ENCODE results near the gene MPPED1. TPM values are rescaled to one million over a fixed set of nuclear protein-coding genes. Genes with fewer than 3 reads are reported as not detected.

The MPPED1 gene
- total RNA-seq, 1 donor from 2014 or later: not detected

- no peak overlapping the region for H2AFZ ChIP-seq (ENCODE audit: low read depth, low read length)
- no peaks in the 10 kb centered on the region for H3K4me1 Mint-ChIP-seq (ENCODE audit: low read depth, unreplicated experiment)
- no peak for DNase-seq (ENCODE audit: low read depth)
- no peaks in the 10 kb centered on the region for H3K36me3 Mint-ChIP-seq (ENCODE audit: low read depth, unreplicated experiment)
- no peak overlapping the region for H3K4me2 ChIP-seq (ENCODE audit: low read length)
- H3K9me3 ChIP-seq (ENCODE audit: insufficient read depth, low read depth, low read length): peaks cover 6% of the 10 kb centered on the region
- no peaks in the 10 kb centered on the region for H4K20me1 ChIP-seq (ENCODE audit: insufficient read depth, low read length)
- no peak overlapping the region for H3K4me3 Mint-ChIP-seq (ENCODE audit: unreplicated experiment)
- no peaks in the 10 kb centered on the region for H3K79me2 ChIP-seq (ENCODE audit: insufficient read depth, low read length)
- H3K4me3 ChIP-seq (ENCODE audit: insufficient read depth, low read depth, low read length): no peak overlapping the region
- no peak overlapping the region for H3K27ac ChIP-seq (ENCODE audit: low read depth, low read length)
- H3K9me3 Mint-ChIP-seq (ENCODE audit: unreplicated experiment): no peaks in the 10 kb centered on the region
- no peaks in the 10 kb centered on the region for H3K36me3 ChIP-seq (ENCODE audit: insufficient read depth, low read length)
- H3K27me3 ChIP-seq (ENCODE audit: insufficient read depth, low read length): no peaks in the 10 kb centered on the region
- no peaks in the 10 kb centered on the region for H3K4me1 ChIP-seq (ENCODE audit: insufficient read depth, low read length)
- no peak overlapping the region for H3K27ac Mint-ChIP-seq (ENCODE audit: unreplicated experiment)
- H3K9ac ChIP-seq (ENCODE audit: low read length): no peak overlapping the region
- no peak for FAIRE-seq
- H3K27me3 Mint-ChIP-seq (ENCODE audit: low read depth, unreplicated experiment): peaks cover 26% of the 10 kb centered on the region
- no peak for TF ChIP-seq CTCF (IDR thresholded peaks at IDR 0.05; ENCODE audit: insufficient read depth, low read depth, low read length)
Observed at GRCh38 chr22:43505423-43505822, 93.6 kb downstream of the MPPED1 start.

GRCh38 chr22:43505896-43506295, 94.1 kb downstream of the MPPED1 start:
- FAIRE-seq: no peak
- no peaks in the 10 kb centered on the region for H3K36me3 Mint-ChIP-seq (ENCODE audit: low read depth, unreplicated experiment)
- H3K9ac ChIP-seq (ENCODE audit: low read length): no peak overlapping the region
- peaks cover 25% of the 10 kb centered on the region for H3K27me3 Mint-ChIP-seq (ENCODE audit: low read depth, unreplicated experiment)
- DNase-seq (ENCODE audit: low read depth): no peak
- no peak overlapping the region for H2AFZ ChIP-seq (ENCODE audit: low read depth, low read length)
- H3K27ac Mint-ChIP-seq (ENCODE audit: unreplicated experiment): no peak overlapping the region
- peaks cover 6% of the 10 kb centered on the region for H3K9me3 ChIP-seq (ENCODE audit: insufficient read depth, low read depth, low read length)
- no peaks in the 10 kb centered on the region for H4K20me1 ChIP-seq (ENCODE audit: insufficient read depth, low read length)
- no peaks in the 10 kb centered on the region for H3K36me3 ChIP-seq (ENCODE audit: insufficient read depth, low read length)
- TF ChIP-seq CTCF (IDR thresholded peaks at IDR 0.05; ENCODE audit: insufficient read depth, low read depth, low read length) (no peak), EZH2 (IDR thresholded peaks at IDR 0.05; ENCODE audit: insufficient read depth, low read length) (no peak)
- H3K4me2 ChIP-seq (ENCODE audit: low read length): no peak overlapping the region
- H3K4me3 Mint-ChIP-seq (ENCODE audit: unreplicated experiment): no peak overlapping the region
- H3K4me1 Mint-ChIP-seq (ENCODE audit: low read depth, unreplicated experiment): no peaks in the 10 kb centered on the region
- H3K9me3 Mint-ChIP-seq (ENCODE audit: unreplicated experiment): no peaks in the 10 kb centered on the region
- no peak overlapping the region for H3K27ac ChIP-seq (ENCODE audit: low read depth, low read length)
- no peaks in the 10 kb centered on the region for H3K79me2 ChIP-seq (ENCODE audit: insufficient read depth, low read length)
- no peaks in the 10 kb centered on the region for H3K27me3 ChIP-seq (ENCODE audit: insufficient read depth, low read length)
- H3K4me3 ChIP-seq (ENCODE audit: insufficient read depth, low read depth, low read length): no peak overlapping the region
- H3K4me1 ChIP-seq (ENCODE audit: insufficient read depth, low read length): no peaks in the 10 kb centered on the region

GRCh38 chr22:43506487-43506886, 94.7 kb downstream of the MPPED1 start:
- H4K20me1 ChIP-seq (ENCODE audit: insufficient read depth, low read length): no peaks in the 10 kb centered on the region
- H3K9me3 ChIP-seq (ENCODE audit: insufficient read depth, low read depth, low read length): peaks cover 6% of the 10 kb centered on the region
- no peaks in the 10 kb centered on the region for H3K27me3 ChIP-seq (ENCODE audit: insufficient read depth, low read length)
- H3K4me1 ChIP-seq (ENCODE audit: insufficient read depth, low read length): no peaks in the 10 kb centered on the region
- Mint-ChIP-seq H3K9me3 (ENCODE audit: unreplicated experiment) (no peaks in the 10 kb centered on the region), H3K27me3 (ENCODE audit: low read depth, unreplicated experiment) (peaks cover 25% of the 10 kb centered on the region), H3K27ac (ENCODE audit: unreplicated experiment) (no peak overlapping the region), H3K36me3 (ENCODE audit: low read depth, unreplicated experiment) (no peaks in the 10 kb centered on the region), H3K4me3 (ENCODE audit: unreplicated experiment) (no peak overlapping the region), H3K4me1 (ENCODE audit: low read depth, unreplicated experiment) (no peaks in the 10 kb centered on the region)
- no peaks in the 10 kb centered on the region for H3K36me3 ChIP-seq (ENCODE audit: insufficient read depth, low read length)
- no peaks in the 10 kb centered on the region for H3K79me2 ChIP-seq (ENCODE audit: insufficient read depth, low read length)
- FAIRE-seq (no peak), DNase-seq (ENCODE audit: low read depth) (no peak)
- H2AFZ ChIP-seq (ENCODE audit: low read depth, low read length): no peak overlapping the region
- TF ChIP-seq CTCF (IDR thresholded peaks at IDR 0.05; ENCODE audit: insufficient read depth, low read depth, low read length): no peak
- no peak for TF ChIP-seq EZH2 (IDR thresholded peaks at IDR 0.05; ENCODE audit: insufficient read depth, low read length)
- no peak overlapping the region for H3K4me2 ChIP-seq (ENCODE audit: low read length)
- H3K9ac ChIP-seq (ENCODE audit: low read length): no peak overlapping the region
- no peak overlapping the region for H3K27ac ChIP-seq (ENCODE audit: low read depth, low read length)
- H3K4me3 ChIP-seq (ENCODE audit: insufficient read depth, low read depth, low read length): no peak overlapping the region

All from astrocyte (in vitro differentiated cells and primary cell).